HEK293T (cell line): ENCODE results near the gene C22orf39.

Experiments
- CTCF ChIA-PET: fragments of 350-600 bp; formaldehyde crosslinking; extraction: SDS; loops from one replicate; lab custom pipeline; 2021; ENCODE audit warnings: antibody characterized with exemption, inconsistent platforms; lab: Yijun Ruan, JAX
- POLR2A ChIA-PET: fragments of 350-600 bp; formaldehyde crosslinking; extraction: SDS; loops from one replicate; lab custom pipeline; 2020; ENCODE audit warnings: antibody characterized with exemption, inconsistent platforms; lab: Yijun Ruan, JAX
- DNase-seq: peaks from one replicate; pipeline ENCODE4 v3.0.0; 2012; ENCODE audit warnings: mixed read lengths; ENCODE audit errors: extremely low spot score
- ARNT ChIP-seq: fragments of 450-650 bp; IDR thresholded peaks from 2 replicates; pipeline ENCODE4 v1.6.1; 2017; ENCODE audit warnings: mild to moderate bottlenecking
- BHLHE40 ChIP-seq: fragments of 450-650 bp; IDR thresholded peaks from 2 replicates; pipeline ENCODE4 v1.6.1; 2016; ENCODE audit warnings: mild to moderate bottlenecking, moderate library complexity, borderline replicate concordance
- CTBP1 ChIP-seq: fragments of 450-650 bp; IDR thresholded peaks from 2 replicates; pipeline ENCODE4 v1.6.1; 2016; ENCODE audit warnings: borderline replicate concordance
- ELF4 ChIP-seq: fragments of 450-650 bp; IDR thresholded peaks from 2 replicates; pipeline ENCODE4 v1.6.1; 2017; ENCODE audit warnings: antibody characterized with exemption
- FOXA1 ChIP-seq: fragments of 450-650 bp; IDR thresholded peaks from 2 replicates; pipeline ENCODE4 v1.6.1; 2016; ENCODE audit warnings: mild to moderate bottlenecking
- FOXK2 ChIP-seq: fragments of 450-650 bp; IDR thresholded peaks from 2 replicates; pipeline ENCODE4 v1.6.1; 2016; ENCODE audit warnings: mild to moderate bottlenecking
- FOXM1 ChIP-seq: fragments of 450-650 bp; IDR thresholded peaks from 2 replicates; pipeline ENCODE4 v1.6.1; 2017; ENCODE audit warnings: mild to moderate bottlenecking, borderline replicate concordance
- HDGF ChIP-seq: fragments of 450-650 bp; IDR thresholded peaks from 2 replicates; pipeline ENCODE4 v1.6.1; 2017; ENCODE audit warnings: antibody characterized with exemption, borderline replicate concordance
- L3MBTL2 ChIP-seq: fragments of 450-650 bp; conservative IDR thresholded peaks from 2 replicates; pipeline ENCODE4 v1.6.1; 2016; ENCODE audit warnings: mild to moderate bottlenecking
- LEF1 ChIP-seq: fragments of 450-650 bp; IDR thresholded peaks from 2 replicates; pipeline ENCODE4 v1.6.1; 2017; ENCODE audit warnings: mild to moderate bottlenecking, borderline replicate concordance
- NFRKB ChIP-seq: fragments of 450-650 bp; IDR thresholded peaks from 2 replicates; pipeline ENCODE4 v1.6.1; 2016; ENCODE audit warnings: mild to moderate bottlenecking, moderate library complexity
- PKNOX1 ChIP-seq: fragments of 450-650 bp; IDR thresholded peaks from 2 replicates; pipeline ENCODE4 v1.6.1; 2016
- SP1 ChIP-seq: fragments of 450-650 bp; IDR thresholded peaks from 2 replicates; pipeline ENCODE4 v1.6.1; 2017
- SUZ12 ChIP-seq: fragments of 450-650 bp; IDR thresholded peaks from 2 replicates; pipeline ENCODE4 v1.6.1; 2016; ENCODE audit warnings: mild to moderate bottlenecking
- TARDBP ChIP-seq: fragments of 450-650 bp; IDR thresholded peaks from 2 replicates; pipeline ENCODE4 v1.6.1; 2016
- ZNF384 ChIP-seq: fragments of 450-650 bp; IDR thresholded peaks from 2 replicates; pipeline ENCODE4 v1.6.1; 2016

C22orf39 gene

DNA sequence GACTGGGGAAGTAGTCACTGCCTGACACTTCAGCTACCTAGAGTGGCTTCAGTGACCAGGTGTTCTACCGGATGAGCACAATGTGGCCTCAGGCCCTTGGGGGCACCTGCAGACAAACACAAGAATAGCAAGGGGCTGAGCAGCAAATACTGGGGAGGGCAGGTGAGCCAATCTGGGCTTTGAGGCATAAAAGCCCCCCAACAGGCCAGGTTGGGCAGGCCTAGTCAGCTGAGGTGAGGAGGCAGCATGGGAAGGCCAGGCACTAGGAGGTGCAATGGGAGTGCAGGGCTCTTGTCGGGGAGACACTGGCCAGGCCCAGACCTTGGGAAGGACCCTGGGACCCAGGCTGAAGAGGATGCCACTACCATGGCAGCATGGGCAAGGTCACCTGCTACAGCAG is 22.5 kb upstream of the C22orf39 start:
- ChIA-PET POLR2A (interaction anchor here (0.6 to 1.6 kb wide), 2 partner anchors 10 to 22 kb away, joined by 3 to 4 read pairs; partner anchors contain the start of genes C22orf39 and CDC45), CTCF (no interaction called here)
- TF ChIP-seq NFRKB (no peak), CTBP1 (no peak), FOXK2 (no peak)
- DNase-seq, result no peak

GRCh38 chr22:19469421-19469820 is 21.9 kb upstream of the C22orf39 start:
- POLR2A ChIA-PET, result interaction anchor here (0.6 to 1.6 kb wide), 3 partner anchors 10 to 22 kb away, joined by 3 to 4 read pairs (median 4); partner anchors contain the start of genes C22orf39 and CDC45

DNA sequence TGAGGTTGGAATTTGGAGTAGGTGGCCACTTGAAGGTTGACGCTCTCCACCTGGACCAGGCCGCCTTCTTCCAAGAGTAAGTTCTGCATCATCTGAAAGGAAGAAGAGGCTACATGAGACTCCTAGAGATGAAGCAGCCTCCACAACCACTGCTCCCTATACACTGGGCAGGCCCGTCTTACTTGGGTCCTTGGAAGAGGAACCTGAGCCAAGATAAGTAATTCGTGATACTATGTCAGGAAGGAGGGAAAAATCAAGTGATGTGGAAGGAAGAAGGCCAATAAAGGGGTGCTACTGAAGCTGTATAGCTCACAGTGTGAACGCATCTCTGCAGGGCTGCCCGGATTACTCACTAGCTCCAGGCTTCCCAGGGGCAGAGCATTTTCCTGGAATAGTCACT is 20.4 kb upstream of the C22orf39 start:
- ChIA-PET POLR2A (interaction anchor here (1.3 kb wide), 1 partner anchor 12 kb away, joined by 4 read pairs; the partner anchor contains the start of gene CDC45), CTCF (no interaction called here)
- TF ChIP-seq FOXK2 (no peak), ZNF384 (no peak), SP1 (no peak), NFRKB (no peak), HDGF (no peak), ELF4 (no peak), TARDBP (no peak), PKNOX1 (no peak), CTBP1 (no peak), FOXA1 (no peak), BHLHE40 (no peak), LEF1 (no peak), FOXM1 (no peak), L3MBTL2 (no peak), ARNT (no peak), SUZ12 (no peak)
- no peak for DNase-seq

More at GRCh38 chr22:19469421-19469820, 21.9 kb upstream of the C22orf39 start:
- no peak for DNase-seq
- CTCF ChIA-PET, result no interaction called here
- TF ChIP-seq LEF1 (no peak), SUZ12 (no peak), FOXK2 (no peak), FOXM1 (no peak), NFRKB (no peak), FOXA1 (no peak), ELF4 (no peak), L3MBTL2 (no peak), PKNOX1 (no peak), ZNF384 (no peak), HDGF (no peak), SP1 (no peak), TARDBP (no peak), CTBP1 (no peak), BHLHE40 (no peak), ARNT (no peak)

GRCh38 chr22:19466848-19467752 is 19.6 kb upstream of the C22orf39 start:
- CTCF ChIA-PET, result no interaction called here
- TF ChIP-seq FOXK2, result no peak
- TF ChIP-seq SUZ12, result no peak
- TF ChIP-seq PKNOX1, result no peak
- no peak for TF ChIP-seq TARDBP
- no peak for TF ChIP-seq FOXM1
- TF ChIP-seq LEF1, result no peak
- TF ChIP-seq BHLHE40, result no peak
- TF ChIP-seq ELF4, result no peak
- no peak for TF ChIP-seq FOXA1
- TF ChIP-seq ZNF384, result no peak
- TF ChIP-seq HDGF, result no peak
- TF ChIP-seq CTBP1, result no peak
- no peak for DNase-seq
- POLR2A ChIA-PET, result interaction anchor here (0.8 to 0.9 kb wide), 2 partner anchors 11 to 12 kb away, joined by 4 read pairs; partner anchors contain the start of gene CDC45

- ChIA-PET CTCF (no interaction called here), POLR2A (interaction anchor here (0.8 kb wide), 1 partner anchor 12 kb away, joined by 4 read pairs; no protein-coding TSS in a partner anchor)
- TF ChIP-seq SUZ12 (no peak), HDGF (no peak), PKNOX1 (no peak), NFRKB (no peak), FOXK2 (no peak), CTBP1 (no peak)
- no peak for DNase-seq
These were observed 18.7 kb upstream of the C22orf39 start for GRCh38 chr22:19466126-19466716.
